ENCODE results near the gene PGAM5. TPM values are rescaled to one million over a fixed set of nuclear protein-coding genes. Genes with fewer than 3 reads are reported as not detected.

PGAM5 gene
- total and polyA plus RNA-seq, 7 donors, result 9.6 to 37.1 (median 23.5) TPM

GRCh38 chr12:132766380-132767085 lies 55.9 kb downstream of the PGAM5 start:
- intact Hi-C loops (cut with DNase I), result no loop called here
- DNase-seq, result no peak
- Histone ChIP-seq H3K27me3 (no peaks in the 10 kb centered on the region), H3K27ac (peak overlapping the region in 1 of 4 donors; percentile 25), H3K4me1 (peaks cover 0 to 20% (median 15%) of the 10 kb centered on the region in 4 donors), H3K4me3 (no peak overlapping the region), H3K9me3 (no peaks in the 10 kb centered on the region), H3K36me3 (peaks cover 0 to 22% (median 4%) of the 10 kb centered on the region in 4 donors)
- 56 to 65% methylated on average over 27 of the region's 27 CpGs for WGBS, 2 donors
- TF ChIP-seq EP300 (IDR thresholded peaks at IDR 0.05), result no peak
- no peak for TF ChIP-seq POLR2AphosphoS5 (IDR thresholded peaks at IDR 0.05)
- no peak for TF ChIP-seq POLR2A (IDR thresholded peaks at IDR 0.05)
- TF ChIP-seq CTCF (IDR thresholded peaks at IDR 0.05), result no peak

GRCh38 chr12:132771126-132771838 lies 60.6 kb downstream of the PGAM5 start:
- DNase-seq, result no peak
- Histone ChIP-seq H3K27me3 (no peaks in the 10 kb centered on the region), H3K4me3 (no peak overlapping the region), H3K4me1 (peaks cover 0 to 14% (median 10%) of the 10 kb centered on the region in 4 donors), H3K36me3 (peaks cover 23 to 70% (median 38%) of the 10 kb centered on the region in 4 donors), H3K27ac (peak overlapping the region in 1 of 4 donors; percentile 40), H3K9me3 (no peaks in the 10 kb centered on the region)
- 62 to 89% methylated on average over 15 of the region's 15 CpGs for WGBS, 2 donors
- intact Hi-C loops (cut with DNase I), result no loop called here
- TF ChIP-seq EP300 (IDR thresholded peaks at IDR 0.05) (no peak), CTCF (IDR thresholded peaks at IDR 0.05) (no peak), POLR2AphosphoS5 (IDR thresholded peaks at IDR 0.05) (no peak), POLR2A (IDR thresholded peaks at IDR 0.05) (no peak)

Small RNA genes within 50 kb of the gene (small RNA-seq; reads per million reads assigned to genes)
- gene RNA5SP379, result 0 to 0.07 (median 0) reads per million in 3 donors

Other genes with a start within 250 kb of the PGAM5 start
- 10 to 100 TPM in 2 of 4 donors, 1 to 10 TPM in 2; 3.9 to 14.7 (median 7.7) TPM for gene FBRSL1, start 220.7 kb upstream of the PGAM5 start, total RNA-seq
- 10 to 100 TPM in 2 of 3 donors, 1 to 10 TPM in 1; 8.4 to 37.0 (median 10.6) TPM for gene FBRSL1, start 220.7 kb upstream of the PGAM5 start, polyA plus RNA-seq
- gene LRCOL1, start 100.3 kb upstream of the PGAM5 start, total RNA-seq, result 1 to 10 TPM in 1 of 4 donors, under 1 TPM in 1, not detected in 2; 0.49 to 1.4 TPM
- gene LRCOL1, start 100.3 kb upstream of the PGAM5 start, polyA plus RNA-seq, result under 1 TPM in 1 of 3 donors, not detected in 2; 0.55 TPM
- 1 to 10 TPM in 1 of 4 donors, under 1 TPM in 2, not detected in 1; 0.16 to 1.4 (median 0.36) TPM for gene P2RX2, start 92.1 kb upstream of the PGAM5 start, total RNA-seq
- under 1 TPM in 2 of 3 donors, not detected in 1; 0.36 to 0.60 TPM for gene P2RX2, start 92.1 kb upstream of the PGAM5 start, polyA plus RNA-seq
- gene POLE, start 23.5 kb upstream of the PGAM5 start, total RNA-seq, result 10 to 100 TPM; 12.5 to 37.4 (median 34.0) TPM
- 10 to 100 TPM; 11.1 to 33.5 (median 15.6) TPM for gene POLE, start 23.5 kb upstream of the PGAM5 start, polyA plus RNA-seq
- gene PXMP2, start 23.3 kb upstream of the PGAM5 start, total RNA-seq, result 10 to 100 TPM; 19.4 to 46.4 (median 42.8) TPM
- 100 to 1,000 TPM in 1 of 3 donors, 10 to 100 TPM in 2; 41.6 to 127 (median 85.9) TPM for gene PXMP2, start 23.3 kb upstream of the PGAM5 start, polyA plus RNA-seq
- 10 to 100 TPM; 32.9 to 58.4 (median 38.3) TPM for gene ANKLE2, start 51.0 kb downstream of the PGAM5 start, total RNA-seq
- 10 to 100 TPM in 1 of 3 donors, 1 to 10 TPM in 2; 7.2 to 35.9 (median 8.4) TPM for gene ANKLE2, start 51.0 kb downstream of the PGAM5 start, polyA plus RNA-seq
- 10 to 100 TPM; 45.7 to 78.4 (median 56.2) TPM for gene GOLGA3, start 118.0 kb downstream of the PGAM5 start, total RNA-seq
- 10 to 100 TPM in 2 of 3 donors, 1 to 10 TPM in 1; 9.6 to 38.0 (median 17.6) TPM for gene GOLGA3, start 118.0 kb downstream of the PGAM5 start, polyA plus RNA-seq
- 10 to 100 TPM; 21.4 to 52.3 (median 30.2) TPM for gene CHFR, start 176.8 kb downstream of the PGAM5 start, total RNA-seq
- gene CHFR, start 176.8 kb downstream of the PGAM5 start, polyA plus RNA-seq, result 10 to 100 TPM; 18.0 to 38.9 (median 20.3) TPM
- 10 to 100 TPM in 1 of 4 donors, 1 to 10 TPM in 3; 6.2 to 15.5 (median 8.3) TPM for gene ZNF605, start 245.5 kb downstream of the PGAM5 start, total RNA-seq
- gene ZNF605, start 245.5 kb downstream of the PGAM5 start, polyA plus RNA-seq, result 1 to 10 TPM in 2 of 3 donors, under 1 TPM in 1; 0.92 to 4.5 (median 1.2) TPM